Stimulated activated CD4-positive, alpha-beta T cell treated with anti-CD3 and anti-CD28 coated beads, TNF-alpha, amount 100 ng/mL, for 1 hour (primary cell): Measurements from ENCODE around the gene PPP6R2.

ENCODE experiments used
- DNase-seq, 3 donors: peaks; one replicate each; pipeline ENCODE4 v3.0.0-alpha.2; 2020; ENCODE audit warnings: low read depth in 3 of 3, low spot score in 1 of 3

PPP6R2 gene

GRCh38 chr22:50443801-50444625 is 100.9 kb downstream of the PPP6R2 start:
- no peak for DNase-seq

- no peak for DNase-seq
Observed at GRCh38 chr22:50444663-50445062, 101.5 kb downstream of the PPP6R2 start.

GRCh38 chr22:50445071-50445879 is 102.1 kb downstream of the PPP6R2 start:
- DNase-seq = no peak

GRCh38 chr22:50445880-50446707 is 103.0 kb downstream of the PPP6R2 start:
- no peak for DNase-seq

- DNase-seq = no peak
Observed at GRCh38 chr22:50446708-50447575, 103.8 kb downstream of the PPP6R2 start.

GRCh38 chr22:50447576-50448551 is 104.7 kb downstream of the PPP6R2 start:
- DNase-seq = no peak

GRCh38 chr22:50452649-50453048 is 109.5 kb downstream of the PPP6R2 start:
- no peak for DNase-seq

- no peak for DNase-seq
Observed at GRCh38 chr22:50454556-50455075, 111.5 kb downstream of the PPP6R2 start.

GRCh38 chr22:50455201-50455600 is 112.1 kb downstream of the PPP6R2 start:
- DNase-seq = no peak

GRCh38 chr22:50456026-50456425 is 112.9 kb downstream of the PPP6R2 start:
- DNase-seq = no peak

- no peak for DNase-seq
Observed at GRCh38 chr22:50456466-50457234, 113.5 kb downstream of the PPP6R2 start.

GRCh38 chr22:50459016-50459415 is 115.9 kb downstream of the PPP6R2 start:
- DNase-seq = no peak

- DNase-seq = no peak
Observed at GRCh38 chr22:50459496-50460140, 116.5 kb downstream of the PPP6R2 start.

GRCh38 chr22:50460938-50461337 is 117.8 kb downstream of the PPP6R2 start:
- no peak for DNase-seq

- DNase-seq = no peak
Observed at GRCh38 chr22:50461536-50461935, 118.4 kb downstream of the PPP6R2 start.

- DNase-seq = no peak
Observed at GRCh38 chr22:50461979-50462540, 118.9 kb downstream of the PPP6R2 start.

GRCh38 chr22:50463188-50463900 is 120.2 kb downstream of the PPP6R2 start:
- no peak for DNase-seq
